ENCODE data around the gene MVB12A.

MVB12A gene

DNA sequence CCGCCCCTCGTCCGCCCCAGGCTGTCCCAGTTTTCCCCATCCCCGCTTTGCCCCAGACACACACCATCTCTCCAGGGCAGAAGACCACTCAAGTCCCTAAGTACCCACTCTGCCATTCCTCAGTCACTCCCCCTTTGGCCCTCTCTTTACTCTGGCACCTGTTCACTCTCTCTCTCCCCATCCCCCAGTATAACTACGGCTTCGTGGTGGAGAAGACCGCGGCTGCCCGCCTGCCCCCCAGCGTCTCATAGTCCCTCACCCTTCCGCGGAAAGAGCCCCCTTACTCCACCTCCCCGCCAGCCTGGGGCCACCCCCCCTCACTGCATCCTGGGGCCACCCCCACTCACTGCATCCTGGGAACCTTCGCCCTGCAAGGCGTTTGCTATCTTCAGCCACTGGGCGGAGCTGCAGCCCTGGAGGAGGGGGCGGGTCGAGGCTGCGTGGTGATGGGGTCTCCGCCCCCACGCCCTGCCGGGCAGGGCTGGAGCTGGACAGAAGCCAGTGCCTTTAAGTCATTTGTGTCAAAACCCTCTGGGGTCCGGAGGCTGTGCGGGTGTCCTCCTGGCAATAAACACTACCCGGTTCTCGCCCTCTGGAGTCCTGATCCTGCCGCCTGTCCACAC lies 5.0 kb downstream of the MVB12A start:
- Histone ChIP-seq H3K9me3 (ENCODE audit: control insufficient read depth in 1 of 2, low read length in 2 of 2) (no peaks in the 10 kb centered on the region), H3K36me3 (ENCODE audit: control insufficient read depth in 1 of 2, insufficient read depth in 2 of 2, low read length in 2 of 2) (no peaks in the 10 kb centered on the region), H3K4me1 (ENCODE audit: control insufficient read depth in 1 of 2, insufficient read depth in 2 of 2, low read length in 2 of 2) (peaks cover 0 to 18% of the 10 kb centered on the region in 2 donors), H3K27me3 (ENCODE audit: low read depth, low read length) (no peaks in the 10 kb centered on the region), H3K4me3 (ENCODE audit: low read depth in 1 of 2, low read length in 2 of 2) (no peak overlapping the region), H3K27ac (ENCODE audit: low read length) (no peak overlapping the region)

DNA sequence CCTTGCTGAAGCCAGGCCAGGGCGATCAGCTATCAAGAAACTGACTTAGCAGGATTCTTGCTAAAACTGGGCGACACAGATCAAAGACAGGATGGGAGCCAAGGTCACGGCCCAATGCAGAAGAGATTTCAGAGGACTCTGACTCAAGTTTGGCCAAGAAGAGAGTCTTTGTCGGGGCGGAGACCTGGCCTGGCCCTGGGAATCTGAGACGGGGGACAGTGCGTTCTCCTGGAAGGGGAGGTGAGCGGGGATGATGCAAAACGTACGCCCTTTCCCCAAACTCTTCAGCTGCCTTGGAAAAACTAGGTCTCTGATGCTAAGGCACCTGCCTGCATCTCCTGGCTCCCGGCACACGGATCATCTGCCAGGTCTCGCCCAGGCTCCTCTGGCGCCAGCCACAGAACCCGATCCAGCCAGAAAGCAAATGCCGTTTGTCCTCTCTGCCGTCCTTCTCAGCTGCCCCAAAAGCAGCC lies 9.8 kb downstream of the MVB12A start:
- Histone ChIP-seq H3K4me3 (ENCODE audit: low read depth in 1 of 2, low read length in 2 of 2) (no peak overlapping the region), H3K27ac (ENCODE audit: low read length) (no peak overlapping the region), H3K9me3 (ENCODE audit: control insufficient read depth in 1 of 2, low read length in 2 of 2) (no peaks in the 10 kb centered on the region), H3K36me3 (ENCODE audit: control insufficient read depth in 1 of 2, insufficient read depth in 2 of 2, low read length in 2 of 2) (no peaks in the 10 kb centered on the region), H3K27me3 (ENCODE audit: low read depth, low read length) (no peaks in the 10 kb centered on the region), H3K4me1 (ENCODE audit: control insufficient read depth in 1 of 2, insufficient read depth in 2 of 2, low read length in 2 of 2) (peaks cover 0 to 8% of the 10 kb centered on the region in 2 donors)

DNA sequence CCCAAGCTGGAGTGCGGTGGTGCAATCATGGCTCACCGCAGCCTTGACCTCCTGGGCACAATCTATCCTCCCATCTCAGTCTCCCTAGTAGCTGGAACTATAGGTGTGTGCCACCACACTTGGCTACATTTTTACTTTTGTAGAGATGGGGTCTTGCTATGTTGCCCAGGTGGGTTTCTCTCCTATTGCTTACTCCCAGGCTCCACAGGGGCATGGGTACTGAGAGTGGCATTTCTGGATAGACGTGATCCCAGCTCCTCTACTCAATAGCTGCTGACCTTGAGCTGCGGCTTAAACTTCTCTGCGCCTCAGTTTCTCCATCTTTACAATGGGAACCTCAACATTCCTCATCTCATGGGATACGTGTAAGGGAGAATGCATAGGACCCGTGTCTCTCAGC lies 11.6 kb downstream of the MVB12A start:
- Histone ChIP-seq H3K27ac (ENCODE audit: low read length) (no peak overlapping the region), H3K9me3 (ENCODE audit: control insufficient read depth in 1 of 2, low read length in 2 of 2) (no peaks in the 10 kb centered on the region), H3K4me3 (ENCODE audit: low read depth in 1 of 2, low read length in 2 of 2) (no peak overlapping the region), H3K4me1 (ENCODE audit: control insufficient read depth in 1 of 2, insufficient read depth in 2 of 2, low read length in 2 of 2) (peaks cover 0 to 5% of the 10 kb centered on the region in 2 donors), H3K36me3 (ENCODE audit: control insufficient read depth in 1 of 2, insufficient read depth in 2 of 2, low read length in 2 of 2) (no peaks in the 10 kb centered on the region), H3K27me3 (ENCODE audit: low read depth, low read length) (no peaks in the 10 kb centered on the region)

DNA sequence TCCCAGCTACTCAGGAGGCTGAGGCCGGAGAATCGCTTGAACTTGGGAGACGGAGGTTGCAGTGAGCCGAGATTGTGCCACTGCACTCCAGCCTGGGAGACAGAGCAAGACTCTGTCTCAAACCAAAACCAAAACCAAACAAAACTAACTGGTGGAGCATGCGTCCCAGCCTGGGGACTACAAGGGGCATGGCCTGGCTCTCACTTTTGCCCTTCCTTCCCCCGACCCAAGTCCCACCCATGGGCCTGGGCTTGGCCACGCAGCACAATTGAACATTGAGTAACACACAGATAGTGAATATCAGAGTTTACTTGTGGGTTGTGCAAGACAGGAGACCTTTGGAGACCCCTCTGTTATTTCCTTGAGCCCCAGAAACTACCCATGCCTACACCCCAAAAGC lies 15.4 kb downstream of the MVB12A start:
- Histone ChIP-seq H3K4me3 (ENCODE audit: low read depth in 1 of 2, low read length in 2 of 2) (no peak overlapping the region), H3K9me3 (ENCODE audit: control insufficient read depth in 1 of 2, low read length in 2 of 2) (no peaks in the 10 kb centered on the region), H3K36me3 (ENCODE audit: control insufficient read depth in 1 of 2, insufficient read depth in 2 of 2, low read length in 2 of 2) (no peaks in the 10 kb centered on the region), H3K27ac (ENCODE audit: low read length) (no peak overlapping the region), H3K4me1 (ENCODE audit: control insufficient read depth in 1 of 2, insufficient read depth in 2 of 2, low read length in 2 of 2) (no peaks in the 10 kb centered on the region), H3K27me3 (ENCODE audit: low read depth, low read length) (no peaks in the 10 kb centered on the region)

DNA sequence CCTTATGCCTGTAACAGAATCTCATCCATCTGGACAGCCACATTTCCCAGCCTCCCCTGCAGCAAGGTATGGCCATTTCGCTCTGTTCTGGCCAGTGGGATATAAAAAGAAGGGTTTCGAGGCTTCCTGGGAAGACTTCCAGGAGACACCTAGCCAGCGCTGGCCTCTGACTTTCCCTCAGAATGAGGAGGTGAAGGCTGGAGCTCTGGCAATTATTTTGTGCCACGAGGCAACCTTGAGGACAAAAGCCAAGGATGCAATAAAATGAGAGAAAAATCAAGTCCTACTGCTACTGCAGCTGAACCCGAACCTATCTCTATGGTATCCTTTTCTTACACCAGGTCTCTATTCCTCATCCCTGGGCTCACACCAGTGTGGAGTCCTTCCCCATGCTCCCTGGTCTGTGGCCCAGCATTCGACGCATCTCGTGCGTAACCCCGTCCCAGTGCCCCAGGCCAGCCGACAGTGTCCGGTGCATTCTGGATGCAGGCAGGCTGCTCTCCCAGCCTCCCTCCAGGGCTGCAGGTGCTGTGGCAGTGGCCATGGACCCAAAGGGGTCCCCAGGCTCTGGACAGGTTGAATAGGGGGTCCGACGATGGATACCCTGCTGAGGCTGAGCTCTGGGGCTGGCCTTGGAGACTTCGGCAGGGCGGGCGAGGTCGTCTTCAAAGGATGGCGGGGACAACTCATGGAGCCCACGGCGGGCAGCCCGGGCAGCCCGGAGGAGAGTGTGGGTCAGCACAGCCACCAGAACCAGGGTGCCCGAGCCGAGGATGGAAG lies 16.4 kb downstream of the MVB12A start:
- Histone ChIP-seq H3K9me3 (ENCODE audit: control insufficient read depth in 1 of 2, low read length in 2 of 2) (no peaks in the 10 kb centered on the region), H3K4me3 (ENCODE audit: low read depth in 1 of 2, low read length in 2 of 2) (no peak overlapping the region), H3K36me3 (ENCODE audit: control insufficient read depth in 1 of 2, insufficient read depth in 2 of 2, low read length in 2 of 2) (no peaks in the 10 kb centered on the region), H3K4me1 (ENCODE audit: control insufficient read depth in 1 of 2, insufficient read depth in 2 of 2, low read length in 2 of 2) (no peaks in the 10 kb centered on the region), H3K27me3 (ENCODE audit: low read depth, low read length) (no peaks in the 10 kb centered on the region), H3K27ac (ENCODE audit: low read length) (no peak overlapping the region)

DNA sequence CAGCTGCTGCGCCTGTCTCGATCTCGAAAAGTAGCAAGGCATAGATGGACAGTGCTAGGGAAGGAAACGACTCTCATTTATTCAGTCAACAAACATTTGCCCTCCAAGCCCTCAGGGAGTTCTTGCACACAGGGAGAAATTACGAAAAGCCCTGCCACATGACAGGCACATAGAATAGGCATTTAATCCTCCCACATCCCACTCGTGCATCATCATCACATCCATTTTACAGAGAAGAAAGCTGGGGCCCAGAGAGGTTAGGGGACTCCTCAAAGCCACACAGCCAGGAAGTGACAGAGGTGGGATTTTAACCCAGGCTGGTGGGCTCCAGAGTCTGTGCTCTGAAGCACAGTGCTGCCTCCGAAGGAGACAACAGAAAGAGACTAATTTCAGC lies 17.0 kb downstream of the MVB12A start:
- no peak overlapping the region for H3K4me3 ChIP-seq (ENCODE audit: low read depth in 1 of 2, low read length in 2 of 2)
- no peaks in the 10 kb centered on the region for H3K9me3 ChIP-seq (ENCODE audit: control insufficient read depth in 1 of 2, low read length in 2 of 2)
- H3K27ac ChIP-seq (ENCODE audit: low read length): no peak overlapping the region
- H3K36me3 ChIP-seq (ENCODE audit: control insufficient read depth in 1 of 2, insufficient read depth in 2 of 2, low read length in 2 of 2): no peaks in the 10 kb centered on the region
- H3K4me1 ChIP-seq (ENCODE audit: control insufficient read depth in 1 of 2, insufficient read depth in 2 of 2, low read length in 2 of 2): no peaks in the 10 kb centered on the region
- H3K27me3 ChIP-seq (ENCODE audit: low read depth, low read length): no peaks in the 10 kb centered on the region

DNA sequence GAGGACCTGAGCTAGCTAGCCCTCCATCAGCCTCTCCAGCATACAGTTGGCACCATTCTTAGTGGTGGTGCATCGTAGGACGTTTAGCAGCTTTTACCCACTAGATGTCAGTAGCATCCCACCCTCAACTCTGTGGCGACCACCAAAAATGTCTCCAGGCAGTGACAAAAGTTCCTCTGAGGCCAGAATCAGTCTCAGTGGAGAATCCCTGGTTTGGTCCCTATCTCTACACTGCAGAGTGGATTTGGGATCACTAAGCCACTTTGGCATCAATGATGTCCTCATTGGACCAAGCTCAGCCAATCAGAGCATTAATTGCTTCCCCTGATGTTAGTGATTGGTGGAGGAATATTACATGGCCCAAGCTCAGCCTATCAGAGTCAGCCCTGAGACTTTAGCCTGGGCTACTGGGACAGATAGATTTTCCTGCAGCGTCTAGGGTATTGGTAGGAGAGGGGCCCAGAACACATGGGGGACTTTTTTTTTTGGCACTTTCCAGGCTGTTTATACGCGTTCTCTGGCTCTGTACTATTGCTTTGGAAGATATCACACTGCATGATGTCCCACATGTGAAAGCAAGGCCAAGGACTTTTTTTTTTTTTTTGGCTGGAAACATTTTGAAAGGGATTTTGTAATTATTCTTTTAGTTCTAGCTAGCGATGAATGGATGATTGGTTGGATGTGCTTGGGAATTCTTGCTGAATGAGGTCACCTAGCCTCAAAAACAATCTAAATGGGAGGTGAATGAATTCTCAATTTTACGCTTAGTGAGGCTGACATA lies 21.6 kb downstream of the MVB12A start:
- H3K36me3 ChIP-seq (ENCODE audit: control insufficient read depth in 1 of 2, insufficient read depth in 2 of 2, low read length in 2 of 2): no peaks in the 10 kb centered on the region
- no peaks in the 10 kb centered on the region for H3K4me1 ChIP-seq (ENCODE audit: control insufficient read depth in 1 of 2, insufficient read depth in 2 of 2, low read length in 2 of 2)
- no peaks in the 10 kb centered on the region for H3K27me3 ChIP-seq (ENCODE audit: low read depth, low read length)
- no peak overlapping the region for H3K4me3 ChIP-seq (ENCODE audit: low read depth in 1 of 2, low read length in 2 of 2)
- no peak overlapping the region for H3K27ac ChIP-seq (ENCODE audit: low read length)
- H3K9me3 ChIP-seq (ENCODE audit: control insufficient read depth in 1 of 2, low read length in 2 of 2): no peaks in the 10 kb centered on the region

DNA sequence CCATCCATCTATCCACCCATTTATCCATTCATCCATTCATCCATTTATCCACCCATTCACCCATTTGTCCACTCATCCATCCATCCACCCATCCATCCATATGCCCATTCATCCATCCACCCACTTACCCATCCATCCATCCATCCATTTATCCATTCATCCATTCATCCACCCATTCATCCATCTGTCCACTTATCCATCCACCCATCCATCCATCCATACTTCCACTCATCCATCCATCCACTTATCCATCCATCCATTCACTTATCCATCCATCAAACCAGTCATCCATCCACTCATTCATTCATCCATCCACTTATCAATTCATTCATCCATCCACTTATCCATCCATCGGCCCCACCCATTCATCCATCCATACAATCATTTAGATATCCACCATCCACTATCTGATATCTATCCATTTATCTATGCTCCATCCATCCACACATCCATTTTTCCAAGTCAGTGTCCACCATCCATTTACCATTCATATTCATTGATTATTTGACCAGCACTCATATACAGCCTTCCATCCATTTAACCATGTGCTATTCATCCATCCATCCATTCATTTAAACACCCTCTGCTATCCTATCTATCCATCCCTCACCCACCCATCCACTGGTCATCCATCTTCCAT lies 25.8 kb downstream of the MVB12A start:
- H3K4me1 ChIP-seq (ENCODE audit: control insufficient read depth in 1 of 2, insufficient read depth in 2 of 2, low read length in 2 of 2): peaks cover 0 to 4% of the 10 kb centered on the region in 2 donors
- no peaks in the 10 kb centered on the region for H3K9me3 ChIP-seq (ENCODE audit: control insufficient read depth in 1 of 2, low read length in 2 of 2)
- no peaks in the 10 kb centered on the region for H3K27me3 ChIP-seq (ENCODE audit: low read depth, low read length)
- H3K4me3 ChIP-seq (ENCODE audit: low read depth in 1 of 2, low read length in 2 of 2): no peak overlapping the region
- no peaks in the 10 kb centered on the region for H3K36me3 ChIP-seq (ENCODE audit: control insufficient read depth in 1 of 2, insufficient read depth in 2 of 2, low read length in 2 of 2)
- H3K27ac ChIP-seq (ENCODE audit: low read length): no peak overlapping the region

DNA sequence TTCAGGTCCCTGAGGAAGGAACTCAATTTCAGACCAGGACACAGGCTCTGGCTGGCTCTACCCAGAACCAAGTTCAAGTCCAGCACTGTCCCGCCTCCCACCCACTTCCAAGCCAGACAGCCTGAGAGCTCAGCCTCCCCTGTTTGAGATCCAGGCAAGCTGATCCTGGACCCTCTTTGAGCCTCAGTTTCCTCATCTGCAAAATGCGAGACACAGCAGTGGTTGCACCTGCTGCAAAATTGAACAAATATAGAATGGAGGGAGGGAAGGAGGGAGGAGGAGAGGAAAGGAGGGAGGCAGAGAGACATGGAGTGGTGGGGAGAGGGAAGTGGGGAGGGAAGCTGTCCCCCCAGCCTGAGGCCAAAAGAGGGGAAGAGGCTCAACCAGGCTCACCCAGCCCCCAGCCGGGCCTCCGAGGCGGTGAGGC lies 27.9 kb downstream of the MVB12A start:
- H3K4me1 ChIP-seq (ENCODE audit: control insufficient read depth in 1 of 2, insufficient read depth in 2 of 2, low read length in 2 of 2): peaks cover 0 to 4% of the 10 kb centered on the region in 2 donors
- H3K4me3 ChIP-seq (ENCODE audit: low read depth in 1 of 2, low read length in 2 of 2): peak overlapping the region in 1 of 2 donors; percentile 60
- no peak overlapping the region for H3K27ac ChIP-seq (ENCODE audit: low read length)
- no peaks in the 10 kb centered on the region for H3K27me3 ChIP-seq (ENCODE audit: low read depth, low read length)
- H3K36me3 ChIP-seq (ENCODE audit: control insufficient read depth in 1 of 2, insufficient read depth in 2 of 2, low read length in 2 of 2): no peaks in the 10 kb centered on the region
- H3K9me3 ChIP-seq (ENCODE audit: control insufficient read depth in 1 of 2, low read length in 2 of 2): no peaks in the 10 kb centered on the region

DNA sequence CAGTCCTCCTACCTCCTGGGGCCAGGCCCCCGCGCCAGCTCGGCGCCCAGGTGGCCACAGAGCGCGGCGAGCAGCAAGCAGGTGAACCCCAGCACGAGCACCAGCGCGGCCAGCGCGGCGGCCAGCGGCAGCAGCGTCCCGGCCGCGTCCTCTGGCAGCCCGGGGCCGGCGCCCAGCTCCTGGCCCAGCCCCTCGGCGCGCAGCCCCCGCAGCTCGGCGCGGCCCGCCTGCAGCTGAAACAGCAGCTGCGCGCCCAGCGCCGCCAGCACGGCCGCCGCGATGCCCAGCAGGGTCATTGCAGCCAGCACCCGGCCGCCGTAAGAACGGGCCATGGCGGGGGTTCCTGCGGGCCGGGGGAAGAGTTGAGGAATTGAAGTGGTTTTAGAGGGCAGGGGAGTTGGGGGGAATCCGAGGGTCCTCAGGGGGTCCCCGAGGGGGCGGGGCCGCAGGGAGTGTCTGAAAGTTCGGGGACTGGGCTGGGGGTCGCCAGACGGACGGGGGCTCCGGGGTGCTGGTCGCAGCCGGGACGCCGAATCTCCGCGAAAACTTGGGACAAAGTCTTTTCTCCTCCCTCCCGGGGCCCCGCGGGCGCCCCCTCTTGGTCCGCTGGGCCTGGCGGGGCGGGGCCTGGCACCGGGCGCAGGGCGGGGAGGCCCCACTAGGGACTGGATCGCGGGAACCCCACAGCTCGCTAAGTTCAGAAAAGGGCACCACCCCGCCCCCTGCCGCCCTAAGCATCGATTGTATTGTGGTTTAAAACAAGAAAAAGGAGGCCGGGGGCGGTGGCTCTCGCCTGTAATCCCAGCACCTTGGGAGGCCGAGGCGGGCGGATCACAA lies 28.5 kb downstream of the MVB12A start, which contains the start of gene TMEM221:
TMEM221 (minus strand) TSS at position 538 of the 837 bp plus-strand sequence; CDS start at position 332, 206 bp downstream.
- no peak within 1 kb of the TSS for H3K27ac ChIP-seq (ENCODE audit: low read length)

More for the DNA sequence above, 28.5 kb downstream of the MVB12A start, which contains the start of gene TMEM221:
- Histone ChIP-seq H3K27me3 (ENCODE audit: low read depth, low read length) (no peaks in the 10 kb centered on the region), H3K36me3 (ENCODE audit: control insufficient read depth in 1 of 2, insufficient read depth in 2 of 2, low read length in 2 of 2) (no peaks in the 10 kb centered on the region), H3K9me3 (ENCODE audit: control insufficient read depth in 1 of 2, low read length in 2 of 2) (no peaks in the 10 kb centered on the region), H3K4me1 (ENCODE audit: control insufficient read depth in 1 of 2, insufficient read depth in 2 of 2, low read length in 2 of 2) (peaks cover 0 to 4% of the 10 kb centered on the region in 2 donors), H3K4me3 (ENCODE audit: low read depth in 1 of 2, low read length in 2 of 2) (peak within 1 kb of the TSS in 1 of 2 donors; percentile 60)
